RPMI7951 (cell line): ENCODE results near the gene EN2. TPM values are rescaled to one million over a fixed set of nuclear protein-coding genes. Genes with fewer than 3 reads are reported as not detected.
"Not testable (repeated sequence)": the region's sequence is repeated elsewhere in the genome, so short reads cannot be mapped to it uniquely, and the experiment has no call there.

Experiments
- DNase-seq: peaks from one replicate; pipeline ENCODE4 v3.0.0-alpha.2; 2012; ENCODE audit warnings: low read depth
- total RNA-seq: library from RNA; depleted of rRNA; stranded (reverse); fragments of >200 nt; shearing (Covaris generic); gene quantifications from 2 replicates; pipeline ENCODE4 v1.2.3, GENCODE V29; 2014

Gene EN2
- total RNA-seq, 1 experiment from 2014 or later = not detected

DNA sequence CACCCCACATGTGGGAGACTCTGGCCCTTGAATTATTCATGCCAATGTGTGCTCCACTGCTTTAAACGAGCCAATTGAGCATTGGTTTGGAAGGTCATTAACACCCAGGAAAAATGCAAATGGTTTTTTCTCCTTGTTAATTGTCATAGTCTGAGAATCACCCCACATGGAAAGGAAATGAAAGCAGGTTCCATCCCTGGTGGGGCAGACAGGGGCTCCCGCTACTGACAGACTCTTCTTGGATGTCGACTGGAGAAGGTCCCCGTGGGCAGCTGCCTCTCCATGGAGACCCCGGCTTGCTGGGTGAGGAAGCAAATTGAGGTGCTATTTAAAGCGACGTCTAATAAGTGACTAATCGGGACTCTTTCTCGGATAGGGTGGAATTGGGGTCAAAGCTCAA is 32.0 kb upstream of the EN2 start:
- DNase-seq = no peak

DNA sequence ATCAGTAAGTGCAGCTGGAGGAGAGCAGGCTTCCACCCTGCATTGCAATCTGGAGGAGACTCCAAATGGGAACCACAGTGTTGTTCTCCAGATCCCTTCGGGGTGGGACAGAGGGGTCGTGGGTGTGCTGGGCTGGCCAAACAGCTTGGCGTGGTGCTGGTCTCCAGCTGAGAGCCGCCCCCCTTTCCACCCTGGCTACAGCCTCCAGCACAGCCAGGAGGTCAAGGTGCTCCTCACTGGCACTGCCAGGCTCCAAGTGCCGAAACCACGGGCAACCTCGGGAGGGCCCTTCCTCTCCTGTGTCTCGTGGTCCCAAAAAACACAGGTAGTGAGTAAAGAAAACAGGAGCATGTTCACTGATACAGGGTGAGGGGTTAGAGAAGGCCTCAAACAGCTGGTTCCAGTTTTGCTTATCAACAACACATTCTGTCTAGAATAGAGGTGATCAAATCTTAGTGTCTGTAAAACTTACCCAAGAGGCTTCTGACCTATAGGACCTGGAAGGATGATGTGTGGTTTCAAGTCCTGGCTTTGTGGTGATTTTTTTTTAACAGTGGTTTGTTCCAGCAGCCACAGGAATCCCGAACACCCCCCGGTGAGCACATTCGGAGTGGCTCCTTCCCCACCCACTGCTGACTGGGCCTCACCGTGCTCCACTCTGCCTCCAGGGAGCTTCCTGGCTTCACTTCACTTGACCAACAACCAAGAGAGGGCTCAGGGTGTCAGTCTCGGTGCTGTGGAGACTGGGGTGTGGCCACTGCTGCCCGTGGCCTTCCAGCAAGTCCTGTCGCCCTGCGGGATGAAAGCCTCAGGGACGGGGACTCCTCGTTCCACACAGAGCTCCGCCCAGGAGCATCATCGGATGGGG is 31.2 kb upstream of the EN2 start:
- peak; percentile 21 for DNase-seq

DNA sequence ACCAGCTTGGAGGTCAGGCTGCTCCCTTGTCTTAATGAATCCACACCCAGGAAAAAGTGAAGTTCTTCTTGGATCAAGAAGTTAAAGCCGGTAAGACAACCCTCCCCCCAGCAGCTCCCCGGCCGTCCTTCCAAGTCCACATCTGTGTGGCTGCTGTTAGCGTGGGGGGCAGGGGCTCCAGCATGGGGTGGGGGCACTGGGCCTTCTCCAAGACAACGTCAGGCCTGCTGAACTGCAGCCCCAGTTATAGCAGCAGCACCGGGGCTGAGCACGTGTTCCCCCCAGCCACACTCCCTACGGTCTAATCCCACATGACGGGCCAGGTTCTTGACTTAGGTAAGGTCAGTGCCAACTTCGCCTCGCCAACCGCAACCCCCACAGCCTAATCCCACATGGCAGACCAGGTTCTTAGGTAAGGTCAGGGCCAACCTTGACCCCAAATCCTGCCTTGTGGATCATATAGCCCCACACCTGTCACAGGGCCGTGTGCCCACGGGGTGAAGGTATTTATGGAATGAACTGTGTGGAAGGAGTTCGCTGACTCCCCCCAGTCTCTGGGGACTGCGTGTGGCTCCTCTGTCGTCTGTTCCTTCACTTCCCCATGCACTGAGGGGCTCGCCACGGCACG is 30.4 kb upstream of the EN2 start:
- DNase-seq = no peak

DNA sequence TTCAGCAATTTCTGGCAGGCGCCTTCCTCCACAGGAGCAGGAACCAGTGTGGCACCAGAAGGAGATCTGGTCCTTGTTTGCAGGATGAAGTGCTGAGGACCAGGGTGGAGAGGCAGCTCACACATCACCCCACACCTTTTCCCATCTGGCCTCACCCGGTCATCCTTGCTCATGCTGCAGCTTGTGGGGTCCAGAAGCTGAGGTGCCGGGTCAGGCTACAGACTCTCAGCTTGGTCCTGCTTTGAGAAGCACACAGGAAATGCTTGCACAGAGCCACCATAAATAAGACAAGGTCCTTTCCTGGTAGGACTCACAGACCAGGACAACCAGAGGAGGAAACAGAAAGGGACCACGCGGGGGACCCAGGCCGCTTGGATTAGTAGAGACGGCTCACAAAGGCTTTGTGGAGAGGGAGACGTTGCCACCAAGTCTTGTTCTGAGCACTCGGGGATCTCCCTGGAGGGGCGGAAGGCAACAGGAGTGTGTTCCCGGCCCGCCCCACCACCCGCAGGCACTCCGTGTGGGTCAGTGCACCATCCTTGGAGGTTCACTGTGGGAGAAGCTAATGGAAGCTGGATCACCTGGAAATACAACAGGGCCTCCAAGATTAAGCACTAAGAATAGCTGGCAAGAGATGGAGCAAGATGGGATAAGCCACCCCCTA is 29.6 kb upstream of the EN2 start:
- DNase-seq = no peak

DNA sequence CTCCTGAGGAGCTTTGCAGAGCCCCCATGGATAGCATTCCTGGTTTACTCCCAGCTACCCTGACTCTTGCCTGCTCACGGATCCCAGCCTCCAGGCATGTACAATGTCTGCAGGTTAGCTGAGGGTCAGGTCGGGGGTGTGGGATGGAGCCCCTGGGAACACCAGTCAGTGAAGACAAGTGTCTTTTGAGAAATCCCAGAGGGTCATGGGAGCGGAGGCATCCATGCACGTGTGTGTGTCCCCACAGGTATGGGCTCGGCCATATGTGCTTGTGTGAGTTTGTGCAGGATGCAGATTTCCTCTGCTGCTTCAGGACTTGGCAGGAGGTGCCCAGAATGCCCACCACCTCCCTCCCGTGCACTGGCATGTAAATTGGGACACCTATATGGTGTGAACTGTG is 28.3 kb upstream of the EN2 start:
- no peak for DNase-seq

DNA sequence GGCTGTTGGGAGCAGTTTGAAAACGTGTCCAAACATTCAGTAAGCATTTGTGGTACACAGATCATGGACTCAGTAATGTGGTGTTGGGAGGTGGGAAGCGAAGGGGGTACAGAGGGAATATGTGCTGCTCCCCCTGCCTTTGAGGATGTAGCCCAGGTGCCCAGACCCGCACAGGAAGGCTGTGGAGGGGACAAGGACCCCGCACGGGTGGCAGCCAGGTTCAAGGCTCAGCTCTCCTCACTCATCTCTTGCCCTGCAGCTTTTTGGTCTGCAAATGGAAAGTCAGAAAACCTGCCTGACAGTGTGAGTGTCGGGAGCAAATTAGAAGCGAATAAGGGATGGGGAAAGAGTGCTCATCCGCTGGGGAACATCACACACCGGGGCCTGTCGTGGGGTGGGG is 27.3 kb upstream of the EN2 start:
- DNase-seq = no peak

DNA sequence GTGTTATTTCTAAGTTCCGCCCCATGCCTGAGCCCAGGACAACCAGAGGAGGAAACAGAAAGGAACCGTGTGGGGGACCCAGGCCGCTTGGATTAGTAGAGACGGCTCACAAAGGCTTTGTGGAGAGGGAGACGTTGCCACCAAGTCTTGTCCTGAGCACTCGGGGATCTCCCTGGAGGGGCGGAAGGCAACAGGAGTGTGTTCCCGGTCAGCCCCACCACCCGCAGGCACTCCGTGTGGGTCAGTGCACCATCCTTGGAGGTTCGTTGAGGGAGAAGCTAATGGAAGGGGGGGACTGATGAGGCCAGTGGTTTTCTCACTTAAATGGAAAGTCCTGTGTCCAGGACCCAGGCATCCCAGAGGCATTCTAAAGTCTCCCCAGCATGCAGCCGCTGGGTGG is 26.7 kb upstream of the EN2 start:
- no peak for DNase-seq

DNA sequence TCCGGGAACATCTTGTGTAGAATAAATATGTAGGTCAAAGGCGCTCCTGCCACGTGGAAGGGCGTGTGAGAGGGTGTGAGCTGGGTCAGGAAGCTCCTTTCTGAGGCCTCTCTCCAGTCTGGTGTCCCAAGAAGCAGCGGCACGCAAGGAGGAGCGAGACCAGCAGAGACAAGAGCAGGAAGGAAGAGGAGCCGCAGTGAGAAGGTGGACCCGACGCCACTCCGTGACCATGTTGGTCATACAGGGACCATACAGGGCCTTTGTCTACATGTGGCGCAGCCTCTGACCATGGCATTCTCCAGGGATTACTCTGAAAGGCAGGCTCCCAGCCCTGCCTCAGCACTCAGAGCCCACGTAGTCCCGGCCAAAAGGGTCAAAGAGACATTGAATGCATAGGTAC is 26.2 kb upstream of the EN2 start:
- no peak for DNase-seq

DNA sequence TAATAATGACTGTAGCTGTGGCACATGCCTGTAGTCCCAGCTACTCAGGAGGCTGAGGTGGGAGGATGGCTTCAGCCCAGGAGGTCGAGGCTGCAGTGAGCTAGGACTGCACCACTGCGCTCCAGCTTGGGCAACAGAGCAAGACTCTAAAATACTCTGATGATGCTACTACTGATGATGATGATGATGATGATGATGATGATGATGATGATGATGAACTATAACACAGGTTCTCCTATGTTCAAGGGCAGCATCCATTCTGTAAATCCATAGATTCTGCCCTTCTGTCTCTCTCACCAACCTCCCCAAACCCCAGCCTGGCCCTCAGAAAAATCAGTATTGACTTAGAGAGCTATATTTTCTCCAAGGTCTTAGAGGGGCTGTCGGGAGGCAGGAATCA is 22.8 kb upstream of the EN2 start:
- no peak for DNase-seq

DNA sequence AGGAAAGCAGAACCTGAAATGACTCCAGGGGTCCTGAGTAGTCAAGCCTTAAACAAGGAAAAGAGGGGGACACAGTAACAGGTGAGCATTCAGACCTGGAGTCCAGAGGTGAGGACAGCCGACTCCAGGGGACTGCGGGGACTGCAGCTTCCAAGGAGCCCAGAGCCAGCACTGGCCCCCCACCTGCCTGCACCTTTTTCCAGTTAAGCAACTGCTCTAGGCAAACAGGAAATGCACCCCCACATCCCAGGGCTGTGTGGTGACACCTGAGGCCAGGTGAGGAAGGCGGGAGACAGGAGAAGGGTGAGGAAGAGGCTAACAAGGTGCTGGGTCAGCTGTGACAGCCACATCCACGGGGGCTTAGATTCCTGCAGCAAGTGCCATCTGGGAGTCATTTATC is 20.1 kb upstream of the EN2 start:
- no peak for DNase-seq

DNA sequence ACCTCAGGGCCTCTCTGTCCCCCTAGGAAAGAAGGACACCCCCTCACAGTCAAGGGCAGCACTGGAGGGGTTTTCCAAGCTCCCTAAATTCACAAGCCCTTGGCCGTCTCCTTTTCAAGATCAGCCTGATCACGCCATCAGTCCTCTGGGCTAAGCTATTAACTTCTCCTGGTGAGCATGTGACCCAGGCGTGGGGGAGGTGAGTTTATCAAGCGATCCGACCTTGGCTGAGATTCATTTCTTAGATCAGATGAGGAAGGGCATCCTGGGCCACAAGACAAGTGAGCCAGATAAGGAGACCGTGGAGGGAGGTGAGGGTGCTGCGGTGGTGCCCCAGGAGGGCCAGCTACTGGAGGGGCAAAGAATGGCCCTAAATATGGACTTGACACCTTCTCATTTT is 19.2 kb upstream of the EN2 start:
- DNase-seq = no peak

DNA sequence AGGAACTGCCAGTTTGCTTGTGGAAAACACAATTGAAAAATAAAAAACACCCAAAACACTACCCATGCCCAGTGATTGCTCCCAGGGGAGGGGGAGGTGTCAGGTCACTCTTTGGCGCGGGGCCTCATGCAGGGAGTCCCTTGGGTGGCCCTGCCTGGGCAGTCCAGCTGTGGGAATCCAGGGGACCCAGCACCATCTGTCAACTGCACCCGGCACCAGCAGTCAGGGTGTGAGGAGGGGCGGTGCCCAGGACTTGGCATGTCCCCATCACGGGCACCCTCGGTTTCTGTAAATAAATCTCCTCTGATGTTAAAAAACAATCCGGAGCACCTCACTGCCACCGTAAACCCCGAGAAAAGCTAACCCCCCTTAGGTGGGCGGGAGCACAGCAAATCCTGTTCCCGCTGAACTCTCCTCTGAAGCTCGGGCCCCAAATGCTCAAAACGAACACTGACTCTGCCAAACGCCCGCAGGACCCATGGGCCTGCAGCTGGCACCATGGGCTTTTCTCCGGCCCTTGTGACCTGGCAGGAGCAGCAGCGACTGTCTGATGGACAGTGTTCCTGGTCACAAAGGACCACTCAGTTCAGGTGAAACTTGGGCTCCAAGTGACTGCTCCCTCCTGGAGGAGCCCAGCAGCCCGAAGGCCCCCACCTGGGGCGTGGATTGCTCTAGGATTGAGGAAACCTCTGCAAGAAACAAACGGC is 18.5 kb upstream of the EN2 start:
- no peak for DNase-seq

DNA sequence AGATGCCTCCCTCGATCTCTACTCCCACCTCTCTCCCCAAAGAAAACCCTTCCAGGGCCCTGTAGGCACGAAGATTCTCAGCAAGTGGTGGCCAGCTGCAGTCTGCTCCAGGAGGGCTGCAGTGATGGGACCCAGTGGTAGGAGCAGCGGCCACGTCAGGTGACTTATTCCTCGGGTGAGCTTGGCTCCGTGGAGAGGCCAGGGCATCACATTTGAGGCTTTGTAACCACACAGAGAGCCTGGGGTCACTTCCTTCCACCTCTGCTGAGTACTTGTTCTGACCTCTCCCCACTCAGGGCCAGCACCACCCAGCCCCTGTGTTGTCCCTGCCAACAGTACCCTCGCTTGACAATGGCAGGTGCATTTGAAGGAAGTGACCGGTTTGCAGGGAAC is 17.9 kb upstream of the EN2 start:
- DNase-seq = no peak

DNA sequence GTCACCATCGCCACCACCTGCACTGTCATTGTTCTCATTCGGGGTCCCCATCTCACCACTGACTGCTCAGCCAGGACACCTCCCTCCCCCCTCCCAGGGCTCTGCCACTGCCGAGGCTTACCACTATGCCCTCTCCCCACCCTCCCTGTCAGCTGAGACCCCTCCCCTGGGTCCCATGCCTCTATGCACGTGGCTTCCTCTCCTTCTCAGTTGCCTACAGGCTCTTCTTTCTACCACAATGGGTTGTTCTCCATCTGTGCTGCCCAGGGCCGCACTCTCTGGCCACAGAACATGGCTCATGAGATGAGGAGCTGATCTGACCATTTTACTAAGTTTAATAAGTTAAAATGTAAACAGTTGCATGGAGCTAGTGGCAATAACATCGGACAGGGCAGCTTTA is 16.1 kb upstream of the EN2 start:
- no peak for DNase-seq

DNA sequence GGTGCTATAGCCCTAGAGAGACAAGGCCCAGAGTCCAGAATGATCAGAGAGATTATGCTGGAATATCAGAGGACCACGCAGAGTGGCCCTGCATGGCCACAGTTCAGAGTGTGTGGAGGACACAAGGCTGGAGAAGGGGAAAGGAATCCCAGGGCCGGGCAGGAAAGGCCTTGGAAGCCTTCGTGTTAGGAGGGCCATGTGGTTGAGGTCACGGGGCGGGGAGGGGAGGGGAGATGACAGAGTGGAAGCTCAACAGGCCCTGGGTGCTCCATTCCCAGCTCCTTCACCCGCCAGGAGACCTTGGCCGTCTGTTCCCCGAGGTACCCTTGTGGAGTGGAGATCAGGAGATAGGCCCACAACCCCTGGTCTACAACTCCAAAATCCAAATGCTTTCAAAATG is 13.2 kb upstream of the EN2 start:
- no peak for DNase-seq

DNA sequence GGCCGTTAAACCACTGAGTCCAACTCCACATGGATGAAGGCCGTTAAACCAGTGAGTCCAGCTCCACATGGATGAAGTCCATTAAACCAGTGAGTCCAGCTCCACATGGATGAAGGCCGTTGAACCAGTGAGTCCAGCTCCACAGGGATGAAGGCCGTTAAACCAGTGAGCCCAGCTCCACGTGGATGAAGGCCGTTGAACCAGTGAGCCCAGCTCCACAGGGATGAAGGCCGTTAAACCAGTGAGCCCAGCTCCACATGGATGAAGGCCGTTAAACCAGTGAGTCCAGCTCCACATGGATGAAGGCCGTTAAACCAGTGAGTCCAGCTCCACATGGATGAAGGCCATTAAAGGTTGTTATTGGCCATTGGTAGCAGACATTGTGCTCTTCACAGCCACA is 12.3 kb upstream of the EN2 start:
- not testable (repeated sequence) for DNase-seq

DNA sequence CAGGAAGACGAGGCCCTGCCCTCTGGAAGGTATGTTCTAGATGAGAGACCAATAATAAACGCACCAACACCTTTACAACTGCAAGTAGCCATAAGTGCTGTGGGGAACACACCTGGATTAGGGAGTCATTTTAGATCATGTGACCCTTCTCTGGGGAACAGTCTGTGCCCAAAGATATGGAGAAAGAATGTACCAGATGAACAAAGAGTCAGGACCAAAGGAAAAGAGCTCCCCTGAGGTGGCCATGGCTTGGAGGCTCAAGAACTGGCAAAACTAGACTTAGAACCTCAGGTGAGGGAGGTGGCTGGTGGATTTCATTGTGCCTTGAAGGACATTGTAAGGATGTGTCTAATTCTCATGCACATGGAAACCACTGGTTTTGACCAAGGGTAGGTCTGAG is 10.3 kb upstream of the EN2 start:
- no peak for DNase-seq

DNA sequence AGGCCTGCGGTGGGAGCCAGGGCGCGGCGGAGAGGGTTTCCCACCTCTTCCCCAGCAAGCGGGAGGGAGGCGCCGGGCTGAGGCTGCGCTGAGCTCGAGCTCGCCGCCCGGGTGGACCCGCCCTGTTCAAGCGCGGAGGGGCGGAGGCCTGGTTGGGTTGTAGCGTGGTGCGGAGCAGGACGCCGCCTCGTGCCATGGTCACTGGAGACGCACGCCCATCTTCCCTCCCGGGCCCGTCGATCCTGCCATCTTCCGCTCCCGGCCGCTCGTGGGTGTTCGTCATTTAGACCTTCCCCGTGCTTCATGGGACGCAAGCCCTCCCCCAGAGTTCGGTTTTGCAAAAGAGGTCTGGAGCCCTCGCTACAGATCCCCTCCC is 9.3 kb upstream of the EN2 start:
- DNase-seq = no peak

DNA sequence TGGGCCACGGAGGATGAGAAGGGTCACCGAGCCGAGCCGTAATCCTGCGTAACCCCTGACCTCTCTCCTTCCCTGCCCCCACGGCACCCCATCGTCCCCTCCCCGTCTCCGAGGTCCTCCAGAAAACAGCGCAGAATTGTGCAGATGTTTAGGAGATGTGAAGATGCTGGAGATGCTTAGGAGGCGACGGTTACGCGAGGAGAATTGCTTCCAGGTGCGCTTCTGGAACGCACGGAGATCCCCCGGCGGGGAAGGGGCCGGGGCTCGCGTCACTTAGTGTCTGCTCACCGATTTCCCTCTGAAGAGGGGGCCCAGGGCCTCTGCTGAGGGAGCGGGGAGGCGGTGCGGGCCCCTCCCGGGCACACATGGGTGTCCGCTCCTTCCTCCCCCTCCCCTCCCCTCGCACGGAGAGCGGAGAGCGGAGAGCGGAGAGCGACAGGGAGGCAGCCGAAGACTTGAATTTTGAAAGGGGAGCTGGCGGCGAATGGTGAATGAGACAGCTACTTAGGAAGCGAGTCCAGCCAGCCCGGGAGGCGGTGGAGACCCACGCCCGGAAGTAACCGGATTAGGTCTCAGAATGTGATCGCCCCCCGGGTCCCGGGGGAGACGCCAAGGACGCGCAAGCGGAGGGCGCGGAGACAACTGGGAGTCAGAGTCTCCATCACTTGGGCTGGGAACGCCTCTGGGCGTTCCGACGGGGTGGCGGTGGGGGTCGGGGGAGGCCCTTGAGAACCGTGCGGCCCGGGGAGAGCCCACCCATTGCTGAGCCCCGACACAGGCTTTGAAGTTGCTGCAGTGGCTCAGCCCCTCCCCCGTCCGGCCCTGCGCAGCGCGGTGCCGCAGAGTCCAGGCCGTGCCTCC is 8.7 kb upstream of the EN2 start:
- DNase-seq = no peak

DNA sequence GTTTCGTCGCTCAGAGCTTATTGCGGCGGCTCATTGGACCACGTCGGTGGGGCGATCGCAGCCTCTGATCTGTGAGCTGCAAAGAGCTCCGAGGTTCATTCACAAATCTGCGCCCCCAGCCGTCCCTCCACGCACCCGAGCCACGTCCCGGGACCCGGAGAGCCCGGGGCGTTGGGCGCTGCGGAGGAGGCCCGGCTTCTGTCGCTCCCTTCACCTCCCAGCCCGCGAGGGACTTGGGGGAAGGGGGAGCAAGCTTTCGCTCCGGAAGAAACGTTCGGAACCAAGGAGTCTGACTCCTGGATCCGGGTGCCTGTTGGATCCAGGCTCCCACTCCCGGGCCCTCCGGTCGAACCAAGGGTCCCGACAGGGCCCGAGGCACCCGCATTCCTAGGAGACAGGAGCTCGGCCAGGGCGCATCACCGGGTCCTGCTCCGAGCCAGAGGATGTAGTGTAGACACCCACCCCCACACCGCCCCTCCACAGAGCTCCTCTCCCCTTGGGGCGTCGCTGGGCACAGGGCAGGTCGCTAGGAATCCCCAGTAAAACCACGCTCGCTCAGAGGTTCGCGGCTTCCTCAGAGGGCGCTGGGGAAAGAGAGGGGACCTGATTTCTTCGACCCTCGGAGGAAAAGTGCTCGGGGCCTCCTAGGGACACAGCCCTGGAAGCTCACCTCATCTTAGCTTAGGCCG is 7.9 kb upstream of the EN2 start:
- no peak for DNase-seq

DNA sequence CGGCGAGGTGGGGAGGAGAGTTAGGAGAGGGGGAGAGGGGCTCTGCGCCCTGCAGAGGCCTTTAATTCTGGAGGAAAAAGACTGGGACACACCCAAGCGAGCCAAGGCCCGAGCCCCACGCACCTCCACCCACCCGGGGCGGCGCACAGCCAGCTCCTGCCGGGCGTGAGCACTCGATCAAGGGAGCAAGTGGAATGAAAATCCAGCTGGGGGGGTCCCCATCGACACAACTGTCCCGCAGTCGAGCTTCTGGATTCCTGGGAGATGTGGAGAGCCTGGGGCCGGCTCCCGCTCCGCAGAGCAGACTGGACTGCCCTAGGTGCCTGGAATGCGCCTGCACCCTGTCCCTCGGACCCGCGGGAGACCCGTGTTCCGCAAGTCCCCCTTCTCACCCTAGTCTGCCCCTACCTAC is 7.4 kb upstream of the EN2 start:
- no peak for DNase-seq
